PFSK-1 (cell line): ENCODE measurements around the gene KEAP1.

Source experiments
- SIN3A ChIP-seq: IDR thresholded peaks from 2 replicates; pipeline ENCODE4 v1.6.1; 2012; ENCODE audit warnings: mild to moderate bottlenecking, low read length, moderate library complexity, borderline replicate concordance; ENCODE audit not compliant: insufficient read depth
- TF ChIP-seq, protein P1 (sequence below), 2 experiments: IDR thresholded peaks; 2 replicates each; pipeline versions ENCODE4 v1.6.1 to v1.8.0; 2011 to 2012; ENCODE audit warnings: low read depth in 2 of 2, low read length in 2 of 2, control low read depth in 1 of 2, inconsistent platforms in 1 of 2, mild to moderate bottlenecking in 1 of 2, moderate library complexity in 1 of 2; ENCODE audit not compliant: insufficient read depth in 1 of 2

DNA sequence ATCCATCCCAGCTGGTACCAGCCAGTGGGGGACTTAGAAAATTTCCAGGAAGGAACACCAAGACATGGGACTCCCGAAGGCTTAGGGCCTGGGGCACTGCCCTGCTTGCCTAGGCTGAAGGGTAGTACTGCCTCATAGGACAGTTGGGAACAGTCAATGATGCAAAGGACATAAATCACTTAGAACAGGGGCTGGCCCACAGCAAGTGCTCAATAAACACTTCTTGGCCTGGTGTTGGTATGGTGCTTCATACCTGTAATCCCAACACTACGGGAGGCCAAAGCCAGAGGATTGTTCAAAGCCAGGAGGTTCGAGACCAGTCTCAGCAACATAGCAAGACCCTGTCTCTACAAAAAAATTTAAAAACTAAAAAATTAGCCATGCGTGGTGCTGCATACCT, 5.8 kb downstream of the KEAP1 start:
- no peak for TF ChIP-seq SIN3A
- TF ChIP-seq, protein P1, sequence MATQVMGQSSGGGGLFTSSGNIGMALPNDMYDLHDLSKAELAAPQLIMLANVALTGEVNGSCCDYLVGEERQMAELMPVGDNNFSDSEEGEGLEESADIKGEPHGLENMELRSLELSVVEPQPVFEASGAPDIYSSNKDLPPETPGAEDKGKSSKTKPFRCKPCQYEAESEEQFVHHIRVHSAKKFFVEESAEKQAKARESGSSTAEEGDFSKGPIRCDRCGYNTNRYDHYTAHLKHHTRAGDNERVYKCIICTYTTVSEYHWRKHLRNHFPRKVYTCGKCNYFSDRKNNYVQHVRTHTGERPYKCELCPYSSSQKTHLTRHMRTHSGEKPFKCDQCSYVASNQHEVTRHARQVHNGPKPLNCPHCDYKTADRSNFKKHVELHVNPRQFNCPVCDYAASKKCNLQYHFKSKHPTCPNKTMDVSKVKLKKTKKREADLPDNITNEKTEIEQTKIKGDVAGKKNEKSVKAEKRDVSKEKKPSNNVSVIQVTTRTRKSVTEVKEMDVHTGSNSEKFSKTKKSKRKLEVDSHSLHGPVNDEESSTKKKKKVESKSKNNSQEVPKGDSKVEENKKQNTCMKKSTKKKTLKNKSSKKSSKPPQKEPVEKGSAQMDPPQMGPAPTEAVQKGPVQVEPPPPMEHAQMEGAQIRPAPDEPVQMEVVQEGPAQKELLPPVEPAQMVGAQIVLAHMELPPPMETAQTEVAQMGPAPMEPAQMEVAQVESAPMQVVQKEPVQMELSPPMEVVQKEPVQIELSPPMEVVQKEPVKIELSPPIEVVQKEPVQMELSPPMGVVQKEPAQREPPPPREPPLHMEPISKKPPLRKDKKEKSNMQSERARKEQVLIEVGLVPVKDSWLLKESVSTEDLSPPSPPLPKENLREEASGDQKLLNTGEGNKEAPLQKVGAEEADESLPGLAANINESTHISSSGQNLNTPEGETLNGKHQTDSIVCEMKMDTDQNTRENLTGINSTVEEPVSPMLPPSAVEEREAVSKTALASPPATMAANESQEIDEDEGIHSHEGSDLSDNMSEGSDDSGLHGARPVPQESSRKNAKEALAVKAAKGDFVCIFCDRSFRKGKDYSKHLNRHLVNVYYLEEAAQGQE (IDR thresholded peaks at IDR 0.05; ENCODE audit: insufficient read depth in 1 of 2, low read depth in 2 of 2, low read length in 2 of 2): no peak
